Middle frontal gyrus (tissue), 1 donor: ENCODE measurements around the gene CLN6.
A peak's percentile ranks its signal among the peaks of the same experiment; 100 is the strongest.

Experiments used
- DNase-seq: peaks from one replicate; pipeline ENCODE4 v3.0.0-alpha.2; 2015; ENCODE audit warnings: low spot score; ENCODE audit errors: extremely low spot score

Gene CLN6

GRCh38 chr15:68229386-68230156, at the start of gene CLN6:
Gene CLN6, minus strand, starts transcription at chr15:68229728. Its CDS starts 144 bp downstream, at chr15:68229584.
- peak; percentile 54 for DNase-seq

GRCh38 chr15:68278595-68279405, 49.3 kb upstream of the CLN6 start:
- no peak for DNase-seq

- no peak for DNase-seq
Observed at GRCh38 chr15:68278345-68278594, 48.7 kb upstream of the CLN6 start.

GRCh38 chr15:68277603-68278344, 48.2 kb upstream of the CLN6 start, which contains the start of gene FEM1B:
Gene FEM1B, plus strand, starts transcription at chr15:68277745. Its CDS starts 673 bp downstream, at chr15:68278418.
- DNase-seq, result peak; percentile 83

GRCh38 chr15:68277131-68277602, 47.6 kb upstream of the CLN6 start:
- no peak for DNase-seq

GRCh38 chr15:68276668-68277067, 47.1 kb upstream of the CLN6 start:
- no peak for DNase-seq

- no peak for DNase-seq
Observed at GRCh38 chr15:68275165-68275746, 45.7 kb upstream of the CLN6 start.

- no peak for DNase-seq
Observed at GRCh38 chr15:68274201-68274848, 44.8 kb upstream of the CLN6 start.

- no peak for DNase-seq
Observed at GRCh38 chr15:68272721-68273271, 43.3 kb upstream of the CLN6 start.

GRCh38 chr15:68271854-68272471, 42.4 kb upstream of the CLN6 start:
- no peak for DNase-seq

GRCh38 chr15:68268405-68268804, 38.9 kb upstream of the CLN6 start:
- no peak for DNase-seq

- no peak for DNase-seq
Observed at GRCh38 chr15:68265674-68266073, 36.1 kb upstream of the CLN6 start.

- no peak for DNase-seq
Observed at GRCh38 chr15:68265081-68265480, 35.6 kb upstream of the CLN6 start.

GRCh38 chr15:68264282-68264681, 34.8 kb upstream of the CLN6 start:
- no peak for DNase-seq

GRCh38 chr15:68262514-68263356, 33.2 kb upstream of the CLN6 start:
- DNase-seq, result no peak

- no peak for DNase-seq
Observed at GRCh38 chr15:68261980-68262379, 32.5 kb upstream of the CLN6 start.

- no peak for DNase-seq
Observed at GRCh38 chr15:68261241-68261640, 31.7 kb upstream of the CLN6 start.

- DNase-seq, result no peak
Observed at GRCh38 chr15:68259883-68260282, 30.4 kb upstream of the CLN6 start.

- no peak for DNase-seq
Observed at GRCh38 chr15:68258692-68259091, 29.2 kb upstream of the CLN6 start.
